Activated CD4-positive, alpha-beta memory T cell treated with anti-CD3 and anti-CD28 coated beads, Interleukin-2, amount 10 ng/mL, durations not matched to agents 7 days and 5 days (primary cell): Measurements from ENCODE around the gene OR4E1. TPM values are rescaled to one million over a fixed set of nuclear protein-coding genes. Genes with fewer than 3 reads are reported as not detected.
A peak's percentile ranks its signal among the peaks of the same experiment; 100 is the strongest.
"Not testable (repeated sequence)": the region's sequence is repeated elsewhere in the genome, so short reads cannot be mapped to it uniquely, and the experiment has no call there.

ENCODE experiments used
- CTCF ChIA-PET: fragments of 350-600 bp; sonication (Branson Sonifier 250); formaldehyde crosslinking; loops from one replicate; lab custom pipeline; 2021; ENCODE audit warnings: antibody characterized with exemption, inconsistent platforms; lab: Charles Lee
- POLR2A ChIA-PET: fragments of 350-600 bp; sonication (Branson Sonifier 250); formaldehyde crosslinking; loops from one replicate; lab custom pipeline; 2021; ENCODE audit warnings: antibody characterized with exemption; lab: Charles Lee
- DNase-seq: peaks from one replicate; pipeline ENCODE4 v3.0.0-alpha.2; 2020
- H3K27ac Mint-ChIP-seq: one replicate; pipeline ENCODE4 v1.8.0; 2021; ENCODE audit warnings: mild to moderate bottlenecking, mixed read lengths
- H3K27me3 Mint-ChIP-seq: one replicate; pipeline ENCODE4 v1.8.0; 2021; ENCODE audit warnings: mixed read lengths
- H3K36me3 Mint-ChIP-seq: one replicate; pipeline ENCODE4 v1.8.0; 2021; ENCODE audit warnings: low read depth, mixed read lengths
- H3K4me1 Mint-ChIP-seq: one replicate; pipeline ENCODE4 v1.8.0; 2021; ENCODE audit warnings: mixed read lengths
- H3K4me3 Mint-ChIP-seq: one replicate; pipeline ENCODE4 v1.8.0; 2021; ENCODE audit warnings: mild to moderate bottlenecking, mixed read lengths
- H3K9me3 Mint-ChIP-seq: one replicate; pipeline ENCODE4 v1.8.0; 2021; ENCODE audit warnings: mixed read lengths
- total RNA-seq, 2 experiments: library from RNA; stranded (reverse); gene quantifications; one replicate each; pipeline ENCODE4 v1.2.3, GENCODE V29; 2021

The OR4E1 gene, protein sequence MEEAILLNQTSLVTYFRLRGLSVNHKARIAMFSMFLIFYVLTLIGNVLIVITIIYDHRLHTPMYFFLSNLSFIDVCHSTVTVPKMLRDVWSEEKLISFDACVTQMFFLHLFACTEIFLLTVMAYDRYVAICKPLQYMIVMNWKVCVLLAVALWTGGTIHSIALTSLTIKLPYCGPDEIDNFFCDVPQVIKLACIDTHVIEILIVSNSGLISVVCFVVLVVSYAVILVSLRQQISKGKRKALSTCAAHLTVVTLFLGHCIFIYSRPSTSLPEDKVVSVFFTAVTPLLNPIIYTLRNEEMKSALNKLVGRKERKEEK
- total RNA-seq, result under 1 TPM; 0.05 to 0.15 TPM

DNA sequence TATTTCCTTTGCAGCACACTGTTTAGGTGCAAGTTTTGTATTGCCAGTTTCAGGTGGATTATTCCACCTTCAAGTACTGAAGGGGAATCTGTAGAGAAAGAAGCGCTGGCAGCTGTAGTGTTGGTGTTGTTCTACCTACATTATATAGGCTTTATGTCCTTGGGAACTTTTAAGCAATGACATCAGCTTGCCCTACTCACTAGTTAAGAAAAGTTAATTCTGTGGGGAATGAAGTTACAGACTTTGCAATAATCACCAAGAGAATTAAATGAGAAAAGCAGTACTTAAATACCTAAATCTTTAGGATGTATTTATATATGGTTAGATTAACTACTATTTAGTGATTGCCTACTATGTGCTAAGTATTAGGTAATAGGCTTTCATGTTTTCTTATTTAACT is at the start of gene OR4E1:
Gene OR4E1 (minus strand): TSS at position 101 of the 400 bp plus-strand sequence. CDS start 2,883 bp downstream, outside the sequence.
- no peak for DNase-seq
- Mint-ChIP-seq H3K9me3 (no peaks in the 10 kb centered on the region), H3K4me3 (no peak within 1 kb of the TSS), H3K4me1 (no peaks in the 10 kb centered on the region), H3K36me3 (no peaks in the 10 kb centered on the region), H3K27ac (no peak within 1 kb of the TSS), H3K27me3 (peaks cover 27% of the 10 kb centered on the region)
- ChIA-PET CTCF (no interaction called here), POLR2A (no interaction called here)

DNA sequence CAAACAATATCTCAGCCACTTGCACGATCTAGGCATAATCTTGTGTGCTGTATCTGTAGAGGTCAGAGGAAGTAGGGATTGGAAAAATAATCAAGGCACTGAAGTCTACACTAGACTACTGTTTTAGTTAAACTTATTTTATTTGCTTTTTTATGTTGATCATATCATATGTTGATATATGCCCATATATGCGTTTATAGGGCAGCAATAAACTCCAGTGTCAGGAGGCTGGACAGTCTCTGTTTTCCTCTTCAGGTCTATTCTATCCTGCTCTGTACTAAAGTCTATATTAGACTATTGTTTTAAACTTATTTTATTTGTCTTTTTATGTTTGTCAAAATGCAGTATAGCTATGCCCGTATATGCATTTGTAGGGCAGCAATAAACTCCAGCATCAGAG is 47.9 kb upstream of the OR4E1 start:
- POLR2A ChIA-PET, result no interaction called here
- Mint-ChIP-seq H3K9me3 (no peaks in the 10 kb centered on the region), H3K36me3 (no peaks in the 10 kb centered on the region), H3K4me3 (no peak overlapping the region), H3K27ac (no peak overlapping the region), H3K4me1 (peaks cover 3% of the 10 kb centered on the region), H3K27me3 (peaks cover 31% of the 10 kb centered on the region)
- no peak for DNase-seq
- CTCF ChIA-PET, result interaction anchor here (2.2 kb wide), 1 partner anchor 10 kb away, joined by 7 read pairs; no protein-coding TSS in a partner anchor

DNA sequence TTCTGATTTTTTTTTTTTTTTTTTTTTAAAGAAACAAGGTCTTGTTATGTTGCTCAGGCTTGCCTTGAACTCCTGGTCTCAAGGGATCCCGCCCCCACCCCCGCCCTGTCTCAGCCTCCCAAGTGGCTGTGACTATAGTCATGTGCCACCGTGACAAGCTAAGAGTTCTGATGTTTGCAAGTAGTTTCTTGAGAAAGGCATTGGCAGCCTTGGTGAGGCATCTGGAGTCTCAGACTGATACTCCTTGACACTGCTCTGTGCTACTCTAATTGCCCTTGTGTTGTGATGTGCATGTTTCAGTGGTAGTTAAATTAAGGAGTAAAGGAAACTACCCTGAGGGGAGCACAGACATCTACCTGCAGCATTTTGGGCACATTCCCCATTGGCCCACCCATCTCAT is 46.2 kb upstream of the OR4E1 start:
- no peak for DNase-seq
- no peak overlapping the region for H3K27ac Mint-ChIP-seq
- peaks cover 3% of the 10 kb centered on the region for H3K4me1 Mint-ChIP-seq
- H3K4me3 Mint-ChIP-seq, result no peak overlapping the region
- peaks cover 24% of the 10 kb centered on the region for H3K27me3 Mint-ChIP-seq
- H3K9me3 Mint-ChIP-seq, result no peaks in the 10 kb centered on the region
- ChIA-PET CTCF (interaction anchor here (2.2 kb wide), 1 partner anchor 9 kb away, joined by 7 read pairs; no protein-coding TSS in a partner anchor), POLR2A (no interaction called here)
- no peaks in the 10 kb centered on the region for H3K36me3 Mint-ChIP-seq

DNA sequence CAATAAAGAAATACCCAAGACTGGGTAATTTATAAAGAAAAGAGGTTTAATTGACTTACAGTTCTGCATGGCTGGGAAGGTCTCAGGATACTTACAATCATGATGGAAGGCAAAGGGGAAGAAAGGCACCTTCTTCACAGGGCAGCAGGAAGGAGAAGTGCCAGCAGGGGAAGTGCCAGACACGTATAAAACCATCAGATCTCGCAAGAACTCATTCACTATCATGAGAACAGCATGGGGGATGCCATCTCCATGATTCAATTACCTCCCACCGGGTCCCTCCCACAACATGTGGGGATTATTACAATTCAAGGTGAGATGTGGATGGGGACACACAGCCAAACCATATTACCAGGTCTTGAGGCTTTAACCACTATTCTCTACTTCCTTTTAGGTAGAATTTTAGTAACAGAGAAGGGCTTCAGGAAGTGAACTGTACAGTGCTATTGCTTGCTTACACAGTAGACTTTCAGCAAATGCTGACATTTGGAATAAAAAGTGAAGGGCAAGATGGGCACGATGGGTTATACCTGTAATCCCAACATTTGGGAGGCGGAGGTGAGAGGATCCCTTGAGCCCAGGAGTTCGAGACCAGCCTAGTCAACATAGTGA is 40.8 kb upstream of the OR4E1 start:
- no peaks in the 10 kb centered on the region for H3K36me3 Mint-ChIP-seq
- H3K9me3 Mint-ChIP-seq, result no peaks in the 10 kb centered on the region
- ChIA-PET POLR2A (no interaction called here), CTCF (no interaction called here)
- DNase-seq, result no peak
- peaks cover 2% of the 10 kb centered on the region for H3K4me1 Mint-ChIP-seq
- peak overlapping the region; percentile 53 for H3K4me3 Mint-ChIP-seq
- H3K27me3 Mint-ChIP-seq, result peaks cover 27% of the 10 kb centered on the region
- peak overlapping the region; percentile 57 for H3K27ac Mint-ChIP-seq

DNA sequence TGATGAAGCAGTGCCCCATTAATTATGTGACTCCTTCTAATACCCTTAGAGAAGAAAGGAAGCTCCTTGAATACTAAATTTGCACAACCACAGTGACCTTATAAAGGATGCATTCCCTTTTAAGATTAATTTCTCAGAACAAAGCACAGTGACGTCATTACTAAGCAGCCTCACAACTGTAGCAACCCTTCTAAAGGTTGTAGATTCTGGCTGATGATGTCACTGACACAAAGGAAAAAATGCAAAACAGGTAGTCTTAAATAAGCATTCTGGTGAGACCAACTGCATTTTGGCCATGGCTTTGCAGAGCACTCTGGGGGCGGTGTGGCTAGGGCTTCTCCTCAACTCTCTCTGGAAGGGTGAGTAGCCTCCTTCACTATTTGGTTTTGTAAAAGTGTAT is 38.4 kb upstream of the OR4E1 start:
- Mint-ChIP-seq H3K27me3 (peaks cover 29% of the 10 kb centered on the region), H3K27ac (peak overlapping the region; percentile 61), H3K4me1 (peaks cover 2% of the 10 kb centered on the region), H3K4me3 (peak overlapping the region; percentile 57), H3K9me3 (peaks cover 2% of the 10 kb centered on the region), H3K36me3 (no peaks in the 10 kb centered on the region)
- ChIA-PET POLR2A (interaction anchor here (0.7 to 0.8 kb wide), 2 partner anchors 54 to 869 kb away, joined by 3 to 4 read pairs; no protein-coding TSS in a partner anchor), CTCF (interaction anchor here (1.0 to 3.7 kb wide), 7 partner anchors 9 to 858 kb away, joined by 3 to 13 read pairs (median 6); no protein-coding TSS in a partner anchor)
- no peak for DNase-seq

DNA sequence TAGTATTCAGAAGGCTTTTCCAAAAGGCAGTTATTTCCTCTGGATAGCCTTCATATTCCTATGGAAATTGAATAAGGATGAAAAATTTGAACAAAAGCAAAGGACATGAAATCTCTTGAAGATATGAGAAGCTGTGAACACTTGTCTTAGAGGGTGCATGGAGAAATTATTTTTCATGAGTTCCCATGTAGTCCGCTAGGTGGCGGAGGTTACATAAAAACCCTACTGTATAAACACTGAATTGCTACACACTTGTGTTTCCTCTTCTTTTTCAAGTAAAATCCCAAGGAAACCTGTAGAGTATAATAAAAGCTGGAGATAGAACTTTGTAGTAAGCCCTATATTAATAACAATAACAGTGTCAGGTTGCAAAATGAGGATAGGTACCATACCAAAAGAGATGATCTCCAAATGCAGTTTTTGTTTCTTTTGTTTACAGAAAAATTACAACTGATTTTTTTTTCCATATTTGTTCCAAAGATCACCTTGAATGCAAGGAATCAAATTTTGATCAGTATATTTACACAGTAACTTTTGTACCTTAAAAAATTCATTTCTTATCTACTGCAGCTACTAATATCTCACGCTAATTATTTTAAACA is 37.8 kb upstream of the OR4E1 start:
- Mint-ChIP-seq H3K27ac (peak overlapping the region; percentile 61), H3K27me3 (peaks cover 33% of the 10 kb centered on the region), H3K9me3 (peaks cover 2% of the 10 kb centered on the region), H3K4me3 (peak overlapping the region; percentile 57), H3K36me3 (no peaks in the 10 kb centered on the region), H3K4me1 (peaks cover 2% of the 10 kb centered on the region)
- POLR2A ChIA-PET, result interaction anchor here (0.7 to 0.8 kb wide), 2 partner anchors 54 to 870 kb away, joined by 3 to 4 read pairs; no protein-coding TSS in a partner anchor
- CTCF ChIA-PET, result interaction anchor here (0.9 to 3.7 kb wide), 9 partner anchors 10 to 858 kb away, joined by 3 to 13 read pairs (median 5); no protein-coding TSS in a partner anchor
- no peak for DNase-seq

DNA sequence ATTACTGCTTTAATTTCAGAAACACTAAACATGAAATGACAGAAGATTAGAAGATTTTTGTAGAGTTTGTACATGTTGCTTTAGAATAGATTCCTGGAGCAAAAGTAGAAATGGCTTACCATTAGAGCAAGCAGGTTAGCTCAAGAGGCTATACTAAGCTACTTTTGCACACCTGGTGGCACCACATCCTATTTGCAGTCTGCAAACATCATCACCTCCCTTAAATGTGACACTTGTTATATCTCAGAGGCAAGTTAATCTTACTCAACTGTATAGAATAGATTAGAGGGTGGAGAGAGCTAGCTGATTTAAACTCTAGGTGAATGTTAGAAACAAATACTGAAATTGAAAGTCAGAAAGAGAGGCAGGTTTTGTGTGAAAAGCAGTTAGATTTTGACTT is 30.7 kb upstream of the OR4E1 start:
- Mint-ChIP-seq H3K4me3 (no peak overlapping the region), H3K4me1 (peaks cover 17% of the 10 kb centered on the region), H3K9me3 (peaks cover 2% of the 10 kb centered on the region), H3K27ac (no peak overlapping the region), H3K27me3 (peaks cover 24% of the 10 kb centered on the region), H3K36me3 (no peaks in the 10 kb centered on the region)
- ChIA-PET POLR2A (no interaction called here), CTCF (no interaction called here)
- no peak for DNase-seq

DNA sequence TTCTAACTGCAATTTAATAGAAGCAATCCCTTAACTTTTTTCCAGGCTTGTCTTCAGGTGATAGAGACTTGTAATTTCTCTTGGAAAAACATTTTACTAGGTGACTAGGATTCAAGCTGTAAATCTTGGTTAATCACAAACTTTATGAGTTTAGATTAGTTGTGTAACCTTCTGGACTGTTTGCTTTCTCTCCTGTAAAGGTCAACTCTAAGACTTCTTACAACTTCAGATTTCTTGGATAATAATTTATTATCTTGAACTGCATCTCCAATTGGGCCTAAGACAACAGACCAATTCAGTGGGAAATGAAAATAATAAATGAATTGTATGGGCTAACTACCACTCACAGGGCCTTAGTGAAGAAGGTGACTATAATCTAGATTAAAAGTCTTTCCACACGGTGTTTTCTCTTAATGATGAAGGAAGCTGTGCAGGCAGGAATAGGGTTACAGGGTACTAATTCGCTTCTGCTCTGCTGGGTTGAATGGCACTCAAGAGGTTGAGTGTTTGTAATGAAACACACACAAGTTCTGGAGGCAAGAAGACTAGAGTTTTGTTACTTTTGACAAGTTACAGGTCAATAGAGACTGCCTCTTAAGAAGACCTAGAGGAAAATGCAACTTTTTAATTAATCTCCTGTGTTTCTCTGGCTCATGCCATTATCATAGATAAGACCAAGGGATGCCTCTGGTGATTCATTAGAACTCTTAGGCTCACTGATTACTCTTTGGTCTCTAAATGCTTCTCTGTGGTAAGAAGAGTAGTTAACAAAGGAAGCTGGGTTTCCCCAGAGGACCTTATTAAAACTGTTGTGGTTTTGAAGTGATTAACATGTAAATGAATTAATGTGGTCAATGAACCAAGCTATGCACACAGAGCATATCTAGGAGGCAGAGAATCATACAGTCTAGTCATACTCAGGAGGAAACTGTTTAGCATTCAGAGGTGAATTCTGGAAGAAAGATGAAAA is 30.0 kb upstream of the OR4E1 start:
- H3K27me3 Mint-ChIP-seq, result peaks cover 20% of the 10 kb centered on the region
- H3K27ac Mint-ChIP-seq, result no peak overlapping the region
- CTCF ChIA-PET, result no interaction called here
- H3K36me3 Mint-ChIP-seq, result no peaks in the 10 kb centered on the region
- no peak for DNase-seq
- POLR2A ChIA-PET, result no interaction called here
- no peaks in the 10 kb centered on the region for H3K9me3 Mint-ChIP-seq
- peaks cover 17% of the 10 kb centered on the region for H3K4me1 Mint-ChIP-seq
- no peak overlapping the region for H3K4me3 Mint-ChIP-seq

DNA sequence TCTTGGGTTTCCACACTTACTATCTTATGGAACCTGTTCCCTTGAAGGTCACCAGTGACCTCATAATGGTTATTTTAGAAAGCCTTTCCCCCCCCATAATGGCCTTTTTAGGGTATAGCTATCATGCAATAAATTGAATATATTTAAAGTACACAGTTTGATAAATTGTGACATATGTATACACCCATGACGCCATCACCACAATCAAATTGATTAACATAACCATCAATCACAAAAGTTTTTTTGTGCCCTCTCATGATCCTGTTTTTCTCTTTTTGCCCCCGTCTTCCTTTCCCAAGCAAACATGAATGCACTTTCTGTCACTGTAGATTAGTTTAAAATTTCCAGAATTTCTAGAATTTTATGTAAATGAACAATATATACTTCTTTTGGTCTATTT is 28.7 kb upstream of the OR4E1 start:
- Mint-ChIP-seq H3K4me3 (no peak overlapping the region), H3K4me1 (peaks cover 17% of the 10 kb centered on the region), H3K27ac (no peak overlapping the region), H3K36me3 (no peaks in the 10 kb centered on the region), H3K27me3 (peaks cover 14% of the 10 kb centered on the region), H3K9me3 (no peaks in the 10 kb centered on the region)
- DNase-seq, result no peak
- ChIA-PET CTCF (no interaction called here), POLR2A (no interaction called here)

DNA sequence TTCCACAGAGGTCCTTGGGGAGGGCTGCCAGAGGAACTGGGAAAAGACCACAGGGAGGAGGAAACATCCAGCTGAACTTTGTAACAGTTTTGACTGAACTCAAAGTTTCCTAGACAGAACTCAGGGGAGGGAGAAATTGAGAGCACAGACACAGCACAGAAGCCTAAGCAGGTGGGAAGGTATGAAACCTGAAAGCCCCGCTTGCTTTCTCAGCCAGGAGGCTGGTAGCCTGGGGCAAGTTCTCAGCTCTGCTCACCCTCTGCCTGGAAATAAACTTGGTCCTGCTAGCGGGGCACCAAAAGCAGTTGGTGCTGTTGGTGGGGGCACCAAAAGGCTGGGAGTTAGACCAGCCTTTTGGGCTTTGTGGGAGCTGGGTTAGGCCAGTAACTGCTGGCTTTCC is 25.9 kb upstream of the OR4E1 start:
- no peaks in the 10 kb centered on the region for H3K36me3 Mint-ChIP-seq
- H3K9me3 Mint-ChIP-seq, result no peaks in the 10 kb centered on the region
- H3K27me3 Mint-ChIP-seq, result peaks cover 7% of the 10 kb centered on the region
- no peak overlapping the region for H3K4me3 Mint-ChIP-seq
- POLR2A ChIA-PET, result no interaction called here
- peaks cover 10% of the 10 kb centered on the region for H3K4me1 Mint-ChIP-seq
- H3K27ac Mint-ChIP-seq, result no peak overlapping the region
- no peak for DNase-seq
- CTCF ChIA-PET, result interaction anchor here (1.6 kb wide), 1 partner anchor 12 kb away, joined by 4 read pairs; no protein-coding TSS in a partner anchor

DNA sequence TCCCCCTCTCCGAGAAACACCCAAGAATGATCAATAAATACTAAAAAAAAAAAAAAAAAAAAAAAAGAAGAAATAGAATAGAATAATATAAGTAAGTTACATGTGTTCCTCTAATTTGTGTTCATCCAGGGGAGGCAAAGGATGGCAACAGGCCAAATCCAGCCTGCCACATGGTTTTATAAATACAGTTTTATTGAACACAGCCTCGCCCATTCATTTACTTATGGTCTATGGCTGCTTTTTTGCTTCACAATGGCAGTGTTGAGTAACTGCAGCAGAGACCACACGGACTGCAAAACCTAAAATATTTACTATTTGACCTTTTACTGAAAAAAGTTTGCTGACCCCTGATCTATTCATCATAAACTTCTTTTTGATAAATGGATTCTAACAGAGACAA is 24.9 kb upstream of the OR4E1 start:
- H3K4me3 Mint-ChIP-seq, H3K36me3 Mint-ChIP-seq, POLR2A ChIA-PET, DNase-seq, CTCF ChIA-PET, H3K9me3 Mint-ChIP-seq, H3K27me3 Mint-ChIP-seq, H3K4me1 Mint-ChIP-seq, H3K27ac Mint-ChIP-seq: not testable (repeated sequence)

DNA sequence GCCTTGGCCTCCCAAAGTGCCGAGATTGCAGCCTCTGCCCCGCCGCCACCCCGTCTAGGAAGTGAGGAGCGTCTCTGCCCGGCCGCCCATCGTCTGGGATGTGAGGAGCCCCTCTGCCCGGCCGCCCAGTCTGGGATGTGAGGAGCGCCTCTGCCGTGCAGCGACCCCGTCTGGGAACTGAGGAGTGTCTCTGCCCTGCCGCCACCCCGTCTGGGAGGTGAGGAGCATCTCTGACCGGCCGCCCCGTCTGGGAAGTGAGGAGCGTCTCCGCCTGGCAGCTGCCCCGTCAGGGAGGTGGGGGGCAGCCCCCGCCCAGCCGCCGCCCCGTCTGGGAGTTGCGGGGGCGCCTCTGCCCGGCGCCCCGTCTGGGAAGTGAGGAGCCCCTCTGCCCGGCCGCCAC is 24.0 kb upstream of the OR4E1 start:
- H3K27me3 Mint-ChIP-seq, DNase-seq, H3K9me3 Mint-ChIP-seq, H3K4me1 Mint-ChIP-seq, H3K36me3 Mint-ChIP-seq, CTCF ChIA-PET, POLR2A ChIA-PET, H3K4me3 Mint-ChIP-seq, H3K27ac Mint-ChIP-seq: not testable (repeated sequence)
